Mucosa of descending colon (tissue), 3 donors: ENCODE data around the gene GRIN1. TPM values are rescaled to one million over a fixed set of nuclear protein-coding genes. Genes with fewer than 3 reads are reported as not detected.

ENCODE experiments used
- ATAC-seq: fragments of 200-7000 bp; cut with Tn5 transposase; one replicate; pipeline ENCODE4 v1.9.1; 2020; ENCODE audit warnings: mild to moderate bottlenecking, moderate library complexity
- DNase-seq, 3 donors: peaks; one replicate each; pipeline ENCODE4 v3.0.0-alpha.2; 2020
- H3K36me3 ChIP-seq: fragments of 200-600 bp; one replicate; pipeline ENCODE4 v1.8.0; 2021; ENCODE audit warnings: low read depth, mild to moderate bottlenecking
- H3K4me1 ChIP-seq: fragments of 200-600 bp; one replicate; pipeline ENCODE4 v1.8.0; 2021; ENCODE audit warnings: low read depth, mild to moderate bottlenecking
- H3K4me3 ChIP-seq: fragments of 200-600 bp; one replicate; pipeline ENCODE4 v1.8.0; 2021; ENCODE audit warnings: mild to moderate bottlenecking
- H3K9me3 ChIP-seq: fragments of 200-600 bp; one replicate; pipeline ENCODE4 v1.8.0; 2021; ENCODE audit warnings: mild to moderate bottlenecking
- intact Hi-C, 2 donors: fragments of 100-400 bp; cut with DNase I in 1 of 2; cut with micrococcal nuclease in 1 of 2; formaldehyde crosslinking; loops; one replicate each; pipeline versions ENCODE4 v1.11.0 to v1.11.1; 2022; cut with DNase I, micrococcal nuclease
- total RNA-seq, 3 donors: library from RNA; stranded (reverse); fragmentation: NEBNext Ultra II Directional in 2 of 3; extraction: Animal tissue kit (Norgen Biotek cat#: 25700) in 2 of 3; gene quantifications; one replicate each; pipeline versions ENCODE4 v1.2.1 to v1.2.4, GENCODE V29; 2021 to 2023
- TF ChIP-seq, protein P1 (sequence below): fragments of 200-600 bp; IDR thresholded peaks from one replicate; pipeline ENCODE4 v1.8.0; 2022; ENCODE audit warnings: antibody characterized with exemption, mild to moderate bottlenecking
- donor health status: DM: no; HTN: no; CAD: no; lungs with moderate emphysema.
- donor health status: DM: no; HTN: no; CAD: no.
- donor health status: DM: no; HTN: yes; CAD: no.

The GRIN1 gene
- total RNA-seq, 3 donors from 2014 or later, result 0.36 to 2.6 TPM; not detected in 1

DNA sequence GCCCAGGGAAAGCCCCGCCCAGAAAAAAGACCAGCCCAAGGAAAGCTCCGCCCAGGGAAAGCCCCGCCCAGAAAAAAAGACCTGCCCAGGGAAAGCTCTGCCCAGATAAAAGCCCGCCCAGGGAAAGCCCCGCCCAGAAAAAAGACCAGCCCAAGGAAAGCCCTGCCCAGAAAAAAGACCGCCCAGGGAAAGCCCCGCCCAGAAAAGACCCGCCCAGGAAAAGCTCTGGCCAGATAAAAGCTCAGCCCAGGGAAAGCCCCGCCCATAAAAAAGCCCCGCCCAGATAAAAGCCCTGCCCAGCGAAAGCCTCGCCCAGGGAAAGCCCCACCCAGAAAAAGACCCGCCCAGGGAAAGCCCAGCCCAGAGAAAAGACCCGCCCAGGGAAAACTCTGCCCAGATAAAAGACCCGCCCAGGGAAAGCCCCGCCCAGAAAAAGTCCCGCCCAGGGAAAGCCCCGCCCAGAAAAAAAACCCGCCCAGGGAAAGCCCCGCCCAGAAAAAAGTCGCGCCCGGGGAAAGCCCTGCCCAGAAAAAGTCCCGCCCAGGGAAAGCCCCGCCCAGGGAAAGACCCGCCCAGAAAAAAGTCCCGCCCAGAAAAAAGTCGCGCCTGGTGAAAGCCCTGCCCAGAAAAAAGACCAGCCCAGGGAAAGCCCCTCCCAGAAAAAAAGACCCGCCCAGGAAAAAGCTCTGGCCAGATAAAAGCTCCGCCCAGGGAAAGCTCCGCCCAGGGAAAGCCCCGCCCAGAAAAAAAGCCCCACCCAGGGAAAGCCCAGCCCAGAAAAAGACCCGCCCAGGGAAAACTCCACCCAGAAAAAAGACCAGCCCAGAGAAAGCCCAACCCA is 11.9 kb downstream of the GRIN1 start:
- intact Hi-C loops, result no loop called here
- DNase-seq (peak; percentile 79 to 85 (median 81)), ATAC-seq (peak; percentile 79)
- Histone ChIP-seq H3K4me1 (no peaks in the 10 kb centered on the region), H3K4me3 (no peak overlapping the region), H3K9me3 (no peaks in the 10 kb centered on the region), H3K36me3 (no peaks in the 10 kb centered on the region)
- TF ChIP-seq, protein P1, sequence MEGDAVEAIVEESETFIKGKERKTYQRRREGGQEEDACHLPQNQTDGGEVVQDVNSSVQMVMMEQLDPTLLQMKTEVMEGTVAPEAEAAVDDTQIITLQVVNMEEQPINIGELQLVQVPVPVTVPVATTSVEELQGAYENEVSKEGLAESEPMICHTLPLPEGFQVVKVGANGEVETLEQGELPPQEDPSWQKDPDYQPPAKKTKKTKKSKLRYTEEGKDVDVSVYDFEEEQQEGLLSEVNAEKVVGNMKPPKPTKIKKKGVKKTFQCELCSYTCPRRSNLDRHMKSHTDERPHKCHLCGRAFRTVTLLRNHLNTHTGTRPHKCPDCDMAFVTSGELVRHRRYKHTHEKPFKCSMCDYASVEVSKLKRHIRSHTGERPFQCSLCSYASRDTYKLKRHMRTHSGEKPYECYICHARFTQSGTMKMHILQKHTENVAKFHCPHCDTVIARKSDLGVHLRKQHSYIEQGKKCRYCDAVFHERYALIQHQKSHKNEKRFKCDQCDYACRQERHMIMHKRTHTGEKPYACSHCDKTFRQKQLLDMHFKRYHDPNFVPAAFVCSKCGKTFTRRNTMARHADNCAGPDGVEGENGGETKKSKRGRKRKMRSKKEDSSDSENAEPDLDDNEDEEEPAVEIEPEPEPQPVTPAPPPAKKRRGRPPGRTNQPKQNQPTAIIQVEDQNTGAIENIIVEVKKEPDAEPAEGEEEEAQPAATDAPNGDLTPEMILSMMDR, result no peak

DNA sequence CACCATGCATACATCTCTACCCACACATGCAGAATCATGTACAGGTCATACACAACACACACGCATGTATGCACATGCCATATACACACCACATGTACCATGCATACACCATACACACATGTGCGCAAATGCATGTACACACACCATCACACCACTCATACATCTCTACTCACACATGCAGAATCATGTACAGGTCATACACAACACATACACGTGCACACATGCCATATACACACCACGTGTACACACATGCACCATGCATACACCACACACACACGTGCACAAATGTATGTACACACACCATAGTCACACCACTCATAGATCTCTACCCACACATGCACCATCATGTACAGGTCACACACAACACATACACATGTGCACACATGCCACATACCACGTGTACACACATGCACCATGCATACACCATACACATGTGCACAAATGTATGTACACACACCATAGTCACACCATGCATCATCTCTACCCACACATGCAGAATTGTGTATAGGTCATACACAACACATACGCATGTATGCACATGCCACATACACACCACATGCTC is 14.0 kb downstream of the GRIN1 start:
- TF ChIP-seq, protein P1, result no peak
- Histone ChIP-seq H3K36me3 (no peaks in the 10 kb centered on the region), H3K9me3 (no peaks in the 10 kb centered on the region), H3K4me3 (no peak overlapping the region), H3K4me1 (peaks cover 3% of the 10 kb centered on the region)
- intact Hi-C loops, result no loop called here
- ATAC-seq, result no peak
- no peak for DNase-seq

- TF ChIP-seq, protein P1, result no peak
- Histone ChIP-seq H3K9me3 (no peaks in the 10 kb centered on the region), H3K36me3 (no peaks in the 10 kb centered on the region), H3K4me3 (no peak overlapping the region), H3K4me1 (peaks cover 3% of the 10 kb centered on the region)
- intact Hi-C loops, result no loop called here
- ATAC-seq (peak; percentile 81), DNase-seq (peak in 1 of 3 donors; percentile 62)
Observed at GRCh38 chr9:137156567-137157375, 17.8 kb downstream of the GRIN1 start.

DNA sequence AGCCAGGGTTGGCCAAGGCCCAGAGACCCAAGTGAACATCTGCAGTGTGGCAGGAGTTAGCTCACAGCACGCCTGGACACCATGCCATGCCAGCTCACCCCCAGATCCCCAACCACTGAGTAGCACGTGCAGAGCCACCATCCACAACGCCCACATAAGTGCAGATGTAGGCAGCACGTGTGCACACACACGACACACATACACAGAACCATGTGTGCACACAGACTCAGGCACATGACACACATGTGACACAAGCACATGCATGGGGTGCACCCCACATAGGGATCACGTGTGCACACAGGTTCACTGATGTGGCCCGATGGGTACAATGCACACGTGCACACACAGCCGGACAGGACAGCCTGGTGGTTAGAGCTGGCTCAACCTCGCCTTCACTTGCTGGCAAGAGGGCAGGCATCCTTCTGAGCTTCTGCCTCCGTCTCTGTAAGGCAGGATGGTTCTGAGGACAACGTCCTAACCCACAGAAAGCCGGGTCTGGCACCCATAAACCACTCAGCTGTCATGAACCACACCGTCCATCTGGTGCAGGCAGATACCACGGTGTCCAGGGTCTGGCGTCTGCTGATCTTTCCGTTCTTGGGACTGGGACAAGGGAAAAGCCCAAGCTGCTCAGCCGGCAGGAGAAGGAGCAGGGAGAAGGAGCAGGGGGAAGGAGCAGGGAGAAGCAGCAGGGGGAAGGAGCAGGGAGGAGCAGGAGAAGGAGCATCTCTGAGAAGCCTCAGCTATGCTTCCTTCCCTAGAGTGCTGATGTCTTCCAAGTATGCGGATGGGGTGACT is 18.9 kb downstream of the GRIN1 start:
- DNase-seq (no peak), ATAC-seq (no peak)
- H3K4me3 ChIP-seq, result no peak overlapping the region

More for the DNA sequence above, 18.9 kb downstream of the GRIN1 start:
- H3K4me1 ChIP-seq, result peaks cover 8% of the 10 kb centered on the region
- H3K9me3 ChIP-seq, result no peaks in the 10 kb centered on the region
- intact Hi-C loops, result no loop called here
- TF ChIP-seq, protein P1, result no peak
- no peaks in the 10 kb centered on the region for H3K36me3 ChIP-seq
